Measurements from ENCODE around the gene TMC7. TPM values are rescaled to one million over a fixed set of nuclear protein-coding genes. Genes with fewer than 3 reads are reported as not detected.

Gene TMC7
- total RNA-seq, 1 donor from 2014 or later: 18.6 TPM

Other genes with a start within 250 kb of the TMC7 start
- gene RPS15A, start 193.6 kb upstream of the TMC7 start, total RNA-seq: 1,598 TPM
- 97.6 TPM for gene ARL6IP1, start 182.4 kb upstream of the TMC7 start, total RNA-seq
- gene SMG1, start 57.5 kb upstream of the TMC7 start, total RNA-seq: 168 TPM
- gene COQ7, start 83.7 kb downstream of the TMC7 start, total RNA-seq: 29.7 TPM
- 61.3 TPM for gene ITPRIPL2, start 130.0 kb downstream of the TMC7 start, total RNA-seq
- gene SYT17, start 184.3 kb downstream of the TMC7 start, total RNA-seq: 24.4 TPM

Data from ureter (tissue), 1 donor.